ENCODE results near the gene TTLL12. TPM values are rescaled to one million over a fixed set of nuclear protein-coding genes. Genes with fewer than 3 reads are reported as not detected.

The TTLL12 gene
- total RNA-seq, 2 experiments from 2014 or later = 41.3 to 43.0 TPM

- Mint-ChIP-seq H3K4me1 (peaks cover 16% of the 10 kb centered on the region), H3K4me3 (no peak overlapping the region), H3K27me3 (no peaks in the 10 kb centered on the region), H3K36me3 (ENCODE audit: low read depth) (peaks cover 28% of the 10 kb centered on the region), H3K9me3 (no peaks in the 10 kb centered on the region), H3K27ac (no peak overlapping the region)
- DNase-seq = no peak
- CTCF ChIA-PET = no interaction called here
- POLR2A ChIA-PET = no interaction called here
Observed at GRCh38 chr22:43172191-43172590, 14.7 kb downstream of the TTLL12 start.

- Mint-ChIP-seq H3K4me3 (no peak overlapping the region), H3K27ac (no peak overlapping the region), H3K36me3 (ENCODE audit: low read depth) (peaks cover 28% of the 10 kb centered on the region), H3K9me3 (no peaks in the 10 kb centered on the region), H3K27me3 (no peaks in the 10 kb centered on the region), H3K4me1 (peaks cover 16% of the 10 kb centered on the region)
- no peak for DNase-seq
- ChIA-PET POLR2A (interaction anchor here (1.3 kb wide), 1 partner anchor 9 kb away, joined by 4 read pairs; no protein-coding TSS in a partner anchor), CTCF (no interaction called here)
Observed at GRCh38 chr22:43171607-43172006, 15.3 kb downstream of the TTLL12 start.

- Mint-ChIP-seq H3K27ac (peak overlapping the region; percentile 64), H3K27me3 (no peaks in the 10 kb centered on the region), H3K4me3 (no peak overlapping the region), H3K36me3 (ENCODE audit: low read depth) (peaks cover 32% of the 10 kb centered on the region), H3K9me3 (no peaks in the 10 kb centered on the region), H3K4me1 (peaks cover 16% of the 10 kb centered on the region)
- CTCF ChIA-PET = no interaction called here
- POLR2A ChIA-PET = interaction anchor here (1.3 kb wide), 1 partner anchor 9 kb away, joined by 4 read pairs; no protein-coding TSS in a partner anchor
- DNase-seq = no peak
Observed at GRCh38 chr22:43171019-43171491, 15.9 kb downstream of the TTLL12 start.

DNA sequence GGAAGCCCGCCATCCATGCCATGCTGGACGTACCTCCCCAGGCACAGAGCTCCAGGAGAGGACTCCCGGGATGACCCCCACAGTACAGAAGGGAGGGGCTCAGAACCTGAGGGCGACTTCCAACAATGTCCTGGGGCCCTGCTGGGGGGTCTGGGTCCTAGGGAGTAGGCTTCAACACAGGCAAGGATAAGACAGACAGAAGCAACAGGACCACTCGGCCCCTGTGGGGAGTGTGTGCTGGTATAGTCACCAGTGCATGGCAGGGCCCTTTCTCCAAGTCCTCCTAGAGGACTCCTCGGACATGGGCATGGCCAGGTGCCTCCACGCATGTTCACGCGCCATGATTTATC is 16.8 kb downstream of the TTLL12 start:
- H3K4me1 Mint-ChIP-seq = peaks cover 16% of the 10 kb centered on the region
- no peak overlapping the region for H3K4me3 Mint-ChIP-seq
- ChIA-PET POLR2A (interaction anchor here (1.1 kb wide), 1 partner anchor 16 kb away, joined by 3 read pairs; no protein-coding TSS in a partner anchor), CTCF (no interaction called here)
- DNase-seq = no peak
- peaks cover 31% of the 10 kb centered on the region for H3K36me3 Mint-ChIP-seq (ENCODE audit: low read depth)
- no peak overlapping the region for H3K27ac Mint-ChIP-seq
- H3K9me3 Mint-ChIP-seq = no peaks in the 10 kb centered on the region
- H3K27me3 Mint-ChIP-seq = no peaks in the 10 kb centered on the region

GRCh38 chr22:43169310-43170130 is 17.4 kb downstream of the TTLL12 start:
- POLR2A ChIA-PET = interaction anchor here (1.1 kb wide), 1 partner anchor 16 kb away, joined by 3 read pairs; no protein-coding TSS in a partner anchor
- Mint-ChIP-seq H3K4me3 (no peak overlapping the region), H3K27ac (no peak overlapping the region), H3K36me3 (ENCODE audit: low read depth) (peaks cover 31% of the 10 kb centered on the region), H3K4me1 (peaks cover 16% of the 10 kb centered on the region), H3K9me3 (no peaks in the 10 kb centered on the region), H3K27me3 (no peaks in the 10 kb centered on the region)
- CTCF ChIA-PET = interaction anchor here (1.0 to 1.5 kb wide), 2 partner anchors 11 to 18 kb away, joined by 3 read pairs; no protein-coding TSS in a partner anchor
- no peak for DNase-seq

DNA sequence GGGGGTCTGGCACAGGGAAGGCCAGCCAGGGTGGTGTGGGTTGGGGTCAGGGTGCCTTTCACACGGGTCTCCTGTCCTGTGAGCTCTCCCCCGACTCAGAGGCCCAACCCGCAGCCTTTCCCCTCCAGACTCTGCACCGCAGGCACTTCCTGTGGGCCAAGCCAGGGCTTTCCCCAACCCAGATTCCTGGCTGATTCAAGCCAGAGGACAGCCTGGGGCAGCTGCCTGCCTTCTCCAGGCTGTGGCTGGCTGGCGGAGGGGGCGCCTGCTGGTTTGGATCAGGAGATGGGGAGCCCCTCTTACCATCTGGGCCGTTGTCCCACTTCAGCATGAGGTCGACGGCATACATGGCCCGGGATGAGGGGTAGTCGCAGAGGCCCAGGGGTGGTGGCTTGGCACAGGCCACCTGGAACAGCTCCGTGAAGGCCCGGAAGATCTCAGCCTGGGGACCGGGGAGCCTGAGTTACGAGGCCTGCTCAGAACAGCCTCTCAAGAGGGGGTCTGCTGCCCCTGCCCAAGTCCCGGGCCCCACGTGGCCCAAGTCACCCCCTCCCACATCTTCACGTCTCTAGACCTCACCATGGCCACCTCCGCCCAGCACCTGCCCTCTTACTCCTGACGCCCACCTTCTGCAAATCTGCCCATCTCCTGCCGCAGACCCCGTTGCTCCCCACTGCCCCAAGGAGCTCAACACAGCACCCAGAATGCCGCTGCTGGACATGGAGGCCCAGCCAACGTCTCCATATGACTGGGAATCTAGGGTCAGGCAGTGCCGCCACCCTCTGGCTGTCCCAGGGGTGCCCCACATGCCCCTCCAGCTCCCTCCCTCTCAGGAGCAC is 18.2 kb downstream of the TTLL12 start:
- ChIA-PET CTCF (interaction anchor here (1.0 to 1.5 kb wide), 2 partner anchors 11 to 19 kb away, joined by 3 read pairs; no protein-coding TSS in a partner anchor), POLR2A (interaction anchor here (1.1 kb wide), 1 partner anchor 17 kb away, joined by 3 read pairs; no protein-coding TSS in a partner anchor)
- Mint-ChIP-seq H3K4me1 (peaks cover 16% of the 10 kb centered on the region), H3K27ac (no peak overlapping the region), H3K4me3 (no peak overlapping the region), H3K9me3 (no peaks in the 10 kb centered on the region), H3K36me3 (ENCODE audit: low read depth) (peaks cover 30% of the 10 kb centered on the region), H3K27me3 (no peaks in the 10 kb centered on the region)
- no peak for DNase-seq

GRCh38 chr22:43167001-43167589 is 19.8 kb downstream of the TTLL12 start:
- Mint-ChIP-seq H3K27ac (no peak overlapping the region), H3K27me3 (no peaks in the 10 kb centered on the region), H3K4me1 (peaks cover 15% of the 10 kb centered on the region), H3K9me3 (no peaks in the 10 kb centered on the region), H3K4me3 (no peak overlapping the region), H3K36me3 (ENCODE audit: low read depth) (peaks cover 22% of the 10 kb centered on the region)
- no peak for DNase-seq
- CTCF ChIA-PET = no interaction called here
- POLR2A ChIA-PET = no interaction called here

GRCh38 chr22:43166132-43166930 is 20.6 kb downstream of the TTLL12 start:
- H3K9me3 Mint-ChIP-seq = no peaks in the 10 kb centered on the region
- no peak overlapping the region for H3K27ac Mint-ChIP-seq
- CTCF ChIA-PET = interaction anchor here (0.7 kb wide), 1 partner anchor 24 kb away, joined by 3 read pairs; no protein-coding TSS in a partner anchor
- peaks cover 11% of the 10 kb centered on the region for H3K4me1 Mint-ChIP-seq
- POLR2A ChIA-PET = interaction anchor here (1.4 kb wide), 1 partner anchor 19 kb away, joined by 3 read pairs; no protein-coding TSS in a partner anchor
- no peak overlapping the region for H3K4me3 Mint-ChIP-seq
- DNase-seq = no peak
- H3K36me3 Mint-ChIP-seq (ENCODE audit: low read depth) = peaks cover 22% of the 10 kb centered on the region
- no peaks in the 10 kb centered on the region for H3K27me3 Mint-ChIP-seq

GRCh38 chr22:43164636-43165035 is 22.3 kb downstream of the TTLL12 start:
- H3K4me1 Mint-ChIP-seq = peaks cover 3% of the 10 kb centered on the region
- ChIA-PET CTCF (no interaction called here), POLR2A (interaction anchor here (1.3 to 1.8 kb wide), 3 partner anchors 12 to 21 kb away, joined by 3 to 5 read pairs (median 4); partner anchors contain the start of gene MCAT)
- H3K27me3 Mint-ChIP-seq = no peaks in the 10 kb centered on the region
- DNase-seq = no peak
- H3K9me3 Mint-ChIP-seq = no peaks in the 10 kb centered on the region
- H3K36me3 Mint-ChIP-seq (ENCODE audit: low read depth) = peaks cover 17% of the 10 kb centered on the region
- no peak overlapping the region for H3K27ac Mint-ChIP-seq
- no peak overlapping the region for H3K4me3 Mint-ChIP-seq

- Mint-ChIP-seq H3K27ac (no peak overlapping the region), H3K27me3 (no peaks in the 10 kb centered on the region), H3K4me3 (no peak overlapping the region), H3K4me1 (no peaks in the 10 kb centered on the region), H3K36me3 (ENCODE audit: low read depth) (peaks cover 16% of the 10 kb centered on the region), H3K9me3 (no peaks in the 10 kb centered on the region)
- ChIA-PET POLR2A (interaction anchor here (1.8 kb wide), 1 partner anchor 11 kb away, joined by 5 read pairs; no protein-coding TSS in a partner anchor), CTCF (no interaction called here)
- no peak for DNase-seq
Observed at GRCh38 chr22:43163241-43163795, 23.6 kb downstream of the TTLL12 start.

- CTCF ChIA-PET = no interaction called here
- H3K4me3 Mint-ChIP-seq = no peak overlapping the region
- POLR2A ChIA-PET = no interaction called here
- H3K27me3 Mint-ChIP-seq = no peaks in the 10 kb centered on the region
- no peak for DNase-seq
- no peak overlapping the region for H3K27ac Mint-ChIP-seq
- H3K36me3 Mint-ChIP-seq (ENCODE audit: low read depth) = peaks cover 15% of the 10 kb centered on the region
- no peaks in the 10 kb centered on the region for H3K4me1 Mint-ChIP-seq
- H3K9me3 Mint-ChIP-seq = no peaks in the 10 kb centered on the region
Observed at GRCh38 chr22:43162412-43163150, 24.4 kb downstream of the TTLL12 start.

Data from activated CD4-positive, alpha-beta memory T cell treated with anti-CD3 and anti-CD28 coated beads, Interleukin-2, amount 10 ng/mL, durations not matched to agents 7 days and 5 days (primary cell).